GM12865 (cell line): ENCODE data around the gene MAPK9.
A peak's percentile ranks its signal among the peaks of the same experiment; 100 is the strongest.

Source experiments
- DNase-seq: peaks from one replicate; pipeline ENCODE4 v3.0.0; 2010; ENCODE audit warnings: low read depth
- H3K4me3 ChIP-seq: 2 replicates; pipeline ENCODE4 v1.5.1; 2011; ENCODE audit warnings: mild to moderate bottlenecking, low read depth, low read length, control low read depth
- TF ChIP-seq, protein P1 (sequence below): IDR thresholded peaks from 2 replicates; pipeline ENCODE4 v1.5.1; 2011; ENCODE audit warnings: low read length, control low read depth, low read depth, inconsistent platforms; ENCODE audit not compliant: insufficient read depth; ENCODE audit errors: missing control alignments

The MAPK9 gene

DNA sequence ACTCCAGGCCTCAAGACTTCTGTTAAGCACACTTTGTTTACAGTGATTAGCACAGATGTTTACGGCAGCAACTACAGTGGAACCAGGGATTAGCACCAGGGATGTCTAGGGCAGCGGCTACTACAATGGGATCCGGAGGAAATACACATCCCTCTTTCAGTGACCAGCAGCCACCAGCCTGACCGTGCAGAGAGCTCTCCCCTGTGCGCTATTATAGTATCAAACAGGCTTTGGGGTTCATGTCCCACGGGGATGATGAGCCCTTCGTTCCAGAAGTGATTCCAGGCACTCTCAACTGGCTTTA lies 39.7 kb upstream of the MAPK9 start:
- DNase-seq: no peak
- H3K4me3 ChIP-seq: no peak overlapping the region
- TF ChIP-seq, protein P1, sequence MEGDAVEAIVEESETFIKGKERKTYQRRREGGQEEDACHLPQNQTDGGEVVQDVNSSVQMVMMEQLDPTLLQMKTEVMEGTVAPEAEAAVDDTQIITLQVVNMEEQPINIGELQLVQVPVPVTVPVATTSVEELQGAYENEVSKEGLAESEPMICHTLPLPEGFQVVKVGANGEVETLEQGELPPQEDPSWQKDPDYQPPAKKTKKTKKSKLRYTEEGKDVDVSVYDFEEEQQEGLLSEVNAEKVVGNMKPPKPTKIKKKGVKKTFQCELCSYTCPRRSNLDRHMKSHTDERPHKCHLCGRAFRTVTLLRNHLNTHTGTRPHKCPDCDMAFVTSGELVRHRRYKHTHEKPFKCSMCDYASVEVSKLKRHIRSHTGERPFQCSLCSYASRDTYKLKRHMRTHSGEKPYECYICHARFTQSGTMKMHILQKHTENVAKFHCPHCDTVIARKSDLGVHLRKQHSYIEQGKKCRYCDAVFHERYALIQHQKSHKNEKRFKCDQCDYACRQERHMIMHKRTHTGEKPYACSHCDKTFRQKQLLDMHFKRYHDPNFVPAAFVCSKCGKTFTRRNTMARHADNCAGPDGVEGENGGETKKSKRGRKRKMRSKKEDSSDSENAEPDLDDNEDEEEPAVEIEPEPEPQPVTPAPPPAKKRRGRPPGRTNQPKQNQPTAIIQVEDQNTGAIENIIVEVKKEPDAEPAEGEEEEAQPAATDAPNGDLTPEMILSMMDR: no peak

DNA sequence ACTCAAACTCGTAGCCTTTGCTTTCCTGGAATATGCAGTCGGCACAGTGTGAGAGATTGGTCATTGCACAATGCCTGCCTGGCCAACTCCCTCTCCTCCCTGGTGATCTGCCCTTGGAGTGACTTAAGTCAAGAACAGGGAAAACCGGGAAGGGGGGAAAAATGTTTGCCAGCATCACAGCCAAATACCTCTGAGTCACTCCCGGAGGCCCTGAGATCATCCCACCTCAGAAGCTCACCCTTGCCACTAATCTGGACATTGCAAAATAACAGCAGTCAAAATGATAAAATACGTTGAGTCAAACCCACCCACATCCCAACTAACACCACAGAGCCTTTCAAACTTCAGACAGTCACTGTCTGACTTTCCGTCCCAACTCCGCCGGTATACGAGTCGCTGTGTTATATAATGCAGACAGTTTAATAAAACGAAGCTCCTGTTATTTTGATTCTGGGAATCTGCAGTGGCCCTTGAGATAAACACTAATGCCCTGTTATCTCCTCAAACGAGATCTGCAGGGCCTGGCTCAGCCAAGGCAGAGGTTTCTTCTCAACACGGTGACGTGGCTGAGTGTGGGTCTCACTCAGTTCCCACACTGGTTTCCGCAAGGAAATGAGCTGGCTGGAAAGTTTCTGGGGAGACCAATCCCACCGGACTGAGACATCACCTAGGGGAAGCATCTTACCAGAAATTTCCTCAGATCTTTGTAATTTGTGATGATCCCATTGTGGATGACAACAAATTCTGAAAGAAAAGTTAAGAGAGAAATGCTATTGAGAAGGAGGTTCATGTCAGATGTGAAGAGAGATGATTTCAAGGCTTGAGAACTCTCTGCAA lies 39.1 kb upstream of the MAPK9 start:
- DNase-seq: no peak
- no peak overlapping the region for H3K4me3 ChIP-seq
- TF ChIP-seq, protein P1: no peak

DNA sequence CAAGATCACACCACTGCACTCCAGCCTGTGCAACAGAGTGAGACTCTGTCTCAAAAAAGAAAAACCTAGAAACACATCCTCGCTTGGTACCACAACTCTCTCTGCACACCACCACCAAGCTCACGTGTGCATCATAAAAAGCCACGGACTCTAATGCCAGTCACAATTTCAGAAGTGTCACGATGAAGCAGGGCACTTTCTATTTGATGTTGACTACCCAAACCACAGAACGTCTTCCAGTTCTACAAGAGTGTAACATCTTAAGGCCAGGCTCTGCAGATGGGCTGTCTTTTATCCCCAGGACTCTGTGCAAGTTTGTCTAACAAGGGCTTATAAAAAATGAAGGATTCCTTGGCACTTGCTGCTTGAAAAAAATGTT lies 38.4 kb upstream of the MAPK9 start:
- TF ChIP-seq, protein P1: no peak
- H3K4me3 ChIP-seq: no peak overlapping the region
- no peak for DNase-seq

DNA sequence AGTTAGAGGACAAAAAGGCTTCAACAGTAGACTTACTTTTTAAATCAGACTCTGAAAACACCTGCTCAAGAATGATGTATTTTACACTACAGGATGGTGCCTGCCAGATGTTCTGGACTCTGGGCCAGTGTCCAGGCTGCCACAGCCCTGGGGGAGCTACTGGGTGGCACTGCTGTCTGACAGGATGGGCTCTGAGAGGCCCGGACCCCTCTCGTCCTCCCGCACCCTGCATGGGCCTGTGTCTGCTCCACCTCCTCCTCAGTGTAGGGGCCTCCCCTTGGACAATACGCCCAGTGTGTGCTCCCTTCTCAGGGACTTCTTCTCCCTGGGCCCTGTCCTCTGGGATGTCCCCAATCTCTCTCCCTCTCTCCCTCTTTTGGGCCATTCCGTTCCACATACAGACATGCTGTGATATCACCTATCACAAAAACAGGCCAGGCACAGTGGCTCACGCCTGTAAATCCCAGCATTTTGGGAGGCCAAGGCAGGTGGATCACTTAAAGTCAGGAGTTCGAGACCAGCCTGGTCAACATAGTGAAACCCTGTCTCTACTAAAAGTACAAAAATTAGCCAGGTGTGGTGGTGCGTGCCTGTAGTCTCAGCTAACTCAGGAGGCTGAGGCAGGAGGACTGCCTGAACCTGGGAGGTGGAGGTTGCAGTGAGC lies 37.9 kb upstream of the MAPK9 start:
- no peak overlapping the region for H3K4me3 ChIP-seq
- DNase-seq: no peak
- TF ChIP-seq, protein P1: no peak

DNA sequence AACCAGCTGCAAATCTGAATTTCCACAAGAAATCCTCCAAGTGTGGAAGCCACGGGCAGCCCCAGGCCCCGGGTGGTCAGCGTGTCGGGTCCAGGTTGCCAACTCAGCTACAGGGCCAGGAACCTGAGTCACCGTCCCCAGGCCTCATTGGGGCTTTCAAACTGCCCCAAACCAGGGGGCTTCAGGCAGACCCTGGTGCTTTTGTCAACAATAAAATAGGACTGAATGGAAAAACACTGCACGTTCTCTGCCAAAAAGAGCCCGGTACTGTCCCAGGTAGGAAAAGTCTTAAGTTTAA lies 37.2 kb upstream of the MAPK9 start:
- TF ChIP-seq, protein P1: no peak
- DNase-seq: no peak
- no peak overlapping the region for H3K4me3 ChIP-seq

DNA sequence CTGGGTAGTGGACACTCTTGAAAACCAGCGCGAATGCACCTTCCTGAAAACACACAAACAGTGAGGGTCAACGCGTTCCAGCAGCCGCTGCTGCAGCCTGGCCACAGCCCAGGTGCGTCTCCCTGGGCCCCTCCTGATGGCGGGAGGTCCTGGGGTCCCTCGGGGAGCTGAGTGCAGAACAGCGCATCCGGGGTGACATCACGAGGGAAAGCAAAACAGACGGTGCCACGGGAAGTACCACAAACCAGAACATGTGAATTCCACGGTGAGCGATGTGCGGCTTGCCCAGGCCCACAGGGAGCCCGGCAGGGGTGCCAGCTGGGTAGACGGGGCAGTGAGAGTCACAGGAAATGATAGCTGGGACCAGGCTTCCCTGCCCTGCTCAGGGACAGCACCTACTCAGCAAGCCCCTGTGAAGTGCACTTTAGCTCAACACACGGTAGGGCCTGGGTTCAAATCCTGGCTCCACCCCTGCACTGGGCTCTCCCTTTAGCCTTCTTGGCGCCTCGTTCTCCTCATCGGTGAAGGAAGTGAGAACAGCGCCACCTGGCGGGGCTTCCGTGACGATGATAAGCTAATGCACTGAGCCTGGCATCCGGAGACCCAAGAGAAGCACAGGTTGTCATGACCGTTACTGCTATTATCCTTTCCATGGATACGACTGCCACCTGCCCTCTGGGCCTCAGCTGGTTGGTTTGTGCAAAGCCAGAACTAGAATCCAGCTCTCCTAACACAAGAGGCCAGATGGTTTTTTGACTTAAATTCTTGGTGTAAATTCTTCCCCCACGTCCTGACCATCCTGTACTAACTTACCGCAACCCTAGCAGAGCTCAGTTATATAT lies 36.6 kb upstream of the MAPK9 start:
- DNase-seq: peak; percentile 82
- TF ChIP-seq, protein P1: peak; percentile 81
- no peak overlapping the region for H3K4me3 ChIP-seq
